ENCODE results near the gene NDST4. TPM values are rescaled to one million over a fixed set of nuclear protein-coding genes. Genes with fewer than 3 reads are reported as not detected.

NDST4 gene
- total and polyA plus RNA-seq, 12 donors: 0.07 to 0.61 TPM; not detected in 10

GRCh38 chr4:114890773-114891172, 222.6 kb downstream of the NDST4 start:
- H3K27ac ChIP-seq: no peak overlapping the region
- 44 to 53% (median 49%) methylated on average over 1 of the region's 1 CpG for WGBS, 4 donors
- no peak for TF ChIP-seq POLR2A (IDR thresholded peaks at IDR 0.05)
- TF ChIP-seq, protein P1, sequence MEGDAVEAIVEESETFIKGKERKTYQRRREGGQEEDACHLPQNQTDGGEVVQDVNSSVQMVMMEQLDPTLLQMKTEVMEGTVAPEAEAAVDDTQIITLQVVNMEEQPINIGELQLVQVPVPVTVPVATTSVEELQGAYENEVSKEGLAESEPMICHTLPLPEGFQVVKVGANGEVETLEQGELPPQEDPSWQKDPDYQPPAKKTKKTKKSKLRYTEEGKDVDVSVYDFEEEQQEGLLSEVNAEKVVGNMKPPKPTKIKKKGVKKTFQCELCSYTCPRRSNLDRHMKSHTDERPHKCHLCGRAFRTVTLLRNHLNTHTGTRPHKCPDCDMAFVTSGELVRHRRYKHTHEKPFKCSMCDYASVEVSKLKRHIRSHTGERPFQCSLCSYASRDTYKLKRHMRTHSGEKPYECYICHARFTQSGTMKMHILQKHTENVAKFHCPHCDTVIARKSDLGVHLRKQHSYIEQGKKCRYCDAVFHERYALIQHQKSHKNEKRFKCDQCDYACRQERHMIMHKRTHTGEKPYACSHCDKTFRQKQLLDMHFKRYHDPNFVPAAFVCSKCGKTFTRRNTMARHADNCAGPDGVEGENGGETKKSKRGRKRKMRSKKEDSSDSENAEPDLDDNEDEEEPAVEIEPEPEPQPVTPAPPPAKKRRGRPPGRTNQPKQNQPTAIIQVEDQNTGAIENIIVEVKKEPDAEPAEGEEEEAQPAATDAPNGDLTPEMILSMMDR (IDR thresholded peaks at IDR 0.05): no peak
- no peaks in the 10 kb centered on the region for H3K9me3 ChIP-seq (replicated peaks in 1 of 3)
- intact Hi-C loops (cut with DNase I): no loop called here
- no peak overlapping the region for H3K4me3 ChIP-seq
- H3K4me1 ChIP-seq (replicated peaks in 1 of 2): no peaks in the 10 kb centered on the region
- no peaks in the 10 kb centered on the region for H3K27me3 ChIP-seq
- no peaks in the 10 kb centered on the region for H3K36me3 ChIP-seq (replicated peaks in 1 of 2)
- no peak for DNase-seq

GRCh38 chr4:114886761-114887160, 226.7 kb downstream of the NDST4 start:
- Histone ChIP-seq H3K27me3 (no peaks in the 10 kb centered on the region), H3K4me1 (replicated peaks in 1 of 2) (no peaks in the 10 kb centered on the region), H3K36me3 (replicated peaks in 1 of 2) (no peaks in the 10 kb centered on the region), H3K4me3 (no peak overlapping the region), H3K27ac (no peak overlapping the region), H3K9me3 (replicated peaks in 1 of 3) (no peaks in the 10 kb centered on the region)
- TF ChIP-seq, protein P1 (IDR thresholded peaks at IDR 0.05): no peak
- TF ChIP-seq POLR2A (IDR thresholded peaks at IDR 0.05): no peak
- no peak for DNase-seq
- intact Hi-C loops (cut with DNase I): no loop called here
- 39 to 52% (median 49%) methylated on average over 2 of the region's 2 CpGs for WGBS, 4 donors

DNA sequence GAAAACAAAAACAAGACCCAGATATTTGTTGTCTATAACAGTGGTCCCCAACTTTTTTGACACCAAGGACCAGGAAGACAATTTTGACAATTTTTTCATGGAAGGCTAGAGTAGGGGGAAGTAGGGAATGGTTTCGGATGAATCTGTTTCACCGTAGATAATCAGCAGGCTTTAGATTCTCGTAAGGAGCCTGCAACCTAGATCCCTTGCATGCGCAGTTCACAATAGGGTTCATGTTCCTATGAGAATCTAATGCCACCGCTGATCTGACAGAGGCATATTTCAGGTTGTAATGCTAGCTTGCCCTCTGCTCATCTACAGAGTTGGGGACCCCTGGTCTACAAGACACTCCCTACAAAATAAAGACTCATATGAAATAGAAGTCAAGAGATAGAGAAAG, 229.8 kb downstream of the NDST4 start:
- DNase-seq: no peak
- Histone ChIP-seq H3K9me3 (replicated peaks in 1 of 3) (no peaks in the 10 kb centered on the region), H3K27me3 (no peaks in the 10 kb centered on the region), H3K36me3 (replicated peaks in 1 of 2) (no peaks in the 10 kb centered on the region), H3K4me1 (replicated peaks in 1 of 2) (no peaks in the 10 kb centered on the region), H3K27ac (no peak overlapping the region), H3K4me3 (no peak overlapping the region)
- intact Hi-C loops (cut with DNase I): no loop called here
- TF ChIP-seq POLR2A (IDR thresholded peaks at IDR 0.05): no peak
- TF ChIP-seq, protein P1 (IDR thresholded peaks at IDR 0.05): no peak
- 81 to 90% (median 82%) methylated on average over 5 of the region's 5 CpGs for WGBS, 4 donors

GRCh38 chr4:114879916-114880669, 233.3 kb downstream of the NDST4 start:
- H3K27me3 ChIP-seq: no peaks in the 10 kb centered on the region
- H3K36me3 ChIP-seq (replicated peaks in 1 of 2): no peaks in the 10 kb centered on the region
- no peak overlapping the region for H3K27ac ChIP-seq
- no peak overlapping the region for H3K4me3 ChIP-seq
- no peak for DNase-seq
- no peak for TF ChIP-seq POLR2A (IDR thresholded peaks at IDR 0.05)
- TF ChIP-seq, protein P1 (IDR thresholded peaks at IDR 0.05): no peak
- intact Hi-C loops (cut with DNase I): no loop called here
- 36 to 66% (median 51%) methylated on average over 3 of the region's 3 CpGs for WGBS, 4 donors
- H3K4me1 ChIP-seq (replicated peaks in 1 of 2): no peaks in the 10 kb centered on the region
- no peaks in the 10 kb centered on the region for H3K9me3 ChIP-seq (replicated peaks in 1 of 3)
